PC-9 (cell line): ENCODE results near the gene VDR.

Experiments used
- EZH2 ChIP-seq: fragments of 200-600 bp; sonication (generic); IDR thresholded peaks from 2 replicates; pipeline ENCODE4 v1.8.0; 2017; ENCODE audit warnings: antibody characterized with exemption, low read depth
- TF ChIP-seq, protein P1 (sequence below): fragments of 200-600 bp; sonication (generic); conservative IDR thresholded peaks from 2 replicates; pipeline ENCODE4 v1.6.1; 2017; ENCODE audit warnings: mixed run types, antibody characterized with exemption, mild to moderate bottlenecking, moderate library complexity

DNA sequence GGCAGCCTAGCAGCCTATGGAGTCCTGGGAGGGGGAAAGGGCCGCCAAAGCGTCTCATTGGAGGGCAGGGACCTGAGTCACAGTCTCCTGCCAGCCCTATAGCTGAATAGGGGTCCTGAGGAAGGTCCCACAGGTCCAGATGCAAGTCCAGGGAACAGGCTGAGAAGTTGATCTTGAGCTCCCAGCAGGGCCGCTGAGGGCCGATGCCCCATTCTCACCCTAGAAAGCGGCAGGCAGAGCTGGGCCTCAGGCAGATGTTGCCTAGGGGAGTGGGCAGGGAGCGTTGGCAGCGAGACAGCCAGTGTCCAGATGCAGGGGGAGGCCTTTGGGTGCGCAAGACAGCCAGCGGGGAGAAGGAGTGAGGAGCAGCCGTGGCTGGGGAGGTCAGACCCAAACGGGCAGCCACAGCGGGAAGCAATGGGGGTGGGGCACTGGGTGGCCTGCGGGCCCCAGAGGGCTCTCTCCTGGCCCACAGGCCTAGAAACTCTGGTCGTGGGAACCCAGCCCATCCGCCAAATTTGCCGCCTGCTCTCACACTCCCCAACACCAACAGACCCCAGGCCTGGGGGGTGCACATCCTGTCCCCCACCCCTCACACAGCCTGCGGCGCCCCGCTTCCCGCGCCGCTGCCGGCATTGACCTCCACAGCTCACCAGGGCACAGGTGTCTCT lies 86.2 kb downstream of the VDR start:
- no peak for TF ChIP-seq EZH2
- TF ChIP-seq, protein P1, sequence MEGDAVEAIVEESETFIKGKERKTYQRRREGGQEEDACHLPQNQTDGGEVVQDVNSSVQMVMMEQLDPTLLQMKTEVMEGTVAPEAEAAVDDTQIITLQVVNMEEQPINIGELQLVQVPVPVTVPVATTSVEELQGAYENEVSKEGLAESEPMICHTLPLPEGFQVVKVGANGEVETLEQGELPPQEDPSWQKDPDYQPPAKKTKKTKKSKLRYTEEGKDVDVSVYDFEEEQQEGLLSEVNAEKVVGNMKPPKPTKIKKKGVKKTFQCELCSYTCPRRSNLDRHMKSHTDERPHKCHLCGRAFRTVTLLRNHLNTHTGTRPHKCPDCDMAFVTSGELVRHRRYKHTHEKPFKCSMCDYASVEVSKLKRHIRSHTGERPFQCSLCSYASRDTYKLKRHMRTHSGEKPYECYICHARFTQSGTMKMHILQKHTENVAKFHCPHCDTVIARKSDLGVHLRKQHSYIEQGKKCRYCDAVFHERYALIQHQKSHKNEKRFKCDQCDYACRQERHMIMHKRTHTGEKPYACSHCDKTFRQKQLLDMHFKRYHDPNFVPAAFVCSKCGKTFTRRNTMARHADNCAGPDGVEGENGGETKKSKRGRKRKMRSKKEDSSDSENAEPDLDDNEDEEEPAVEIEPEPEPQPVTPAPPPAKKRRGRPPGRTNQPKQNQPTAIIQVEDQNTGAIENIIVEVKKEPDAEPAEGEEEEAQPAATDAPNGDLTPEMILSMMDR, result no peak
